ENCODE measurements around the gene NELFE.

GRCh38 chr6:31906122-31906521, 52.6 kb downstream of the NELFE start:
- TF ChIP-seq EZH2 (IDR thresholded peaks at IDR 0.05; ENCODE audit: insufficient read depth, poor library complexity, severe bottlenecking): no peak
- no peak for TF ChIP-seq EZH2phosphoT487 (IDR thresholded peaks at IDR 0.05; ENCODE audit: insufficient read depth, low read depth)

Data from GM23248 (cell line).